Right renal cortex interstitium (tissue), 3 donors: ENCODE measurements around the gene SNX5. TPM values are rescaled to one million over a fixed set of nuclear protein-coding genes. Genes with fewer than 3 reads are reported as not detected.
"Not testable (repeated sequence)": the region's sequence is repeated elsewhere in the genome, so short reads cannot be mapped to it uniquely, and the experiment has no call there.

Experiments
- DNase-seq, 3 donors: peaks; one replicate each; pipeline ENCODE4 v3.0.0-alpha.2; 2013; ENCODE audit warnings: low read depth in 3 of 3, low spot score in 2 of 3
- polyA plus RNA-seq, 3 donors: library from polyadenylated mRNA; unstranded; fragments of 120-200 nt; gene quantifications; one replicate each; pipeline ENCODE4 v1.2.1, GENCODE V29; 2013; ENCODE audit not compliant: insufficient read length in 3 of 3

The SNX5 gene
- polyA plus RNA-seq, 3 donors, result 214 to 232 (median 222) TPM

DNA sequence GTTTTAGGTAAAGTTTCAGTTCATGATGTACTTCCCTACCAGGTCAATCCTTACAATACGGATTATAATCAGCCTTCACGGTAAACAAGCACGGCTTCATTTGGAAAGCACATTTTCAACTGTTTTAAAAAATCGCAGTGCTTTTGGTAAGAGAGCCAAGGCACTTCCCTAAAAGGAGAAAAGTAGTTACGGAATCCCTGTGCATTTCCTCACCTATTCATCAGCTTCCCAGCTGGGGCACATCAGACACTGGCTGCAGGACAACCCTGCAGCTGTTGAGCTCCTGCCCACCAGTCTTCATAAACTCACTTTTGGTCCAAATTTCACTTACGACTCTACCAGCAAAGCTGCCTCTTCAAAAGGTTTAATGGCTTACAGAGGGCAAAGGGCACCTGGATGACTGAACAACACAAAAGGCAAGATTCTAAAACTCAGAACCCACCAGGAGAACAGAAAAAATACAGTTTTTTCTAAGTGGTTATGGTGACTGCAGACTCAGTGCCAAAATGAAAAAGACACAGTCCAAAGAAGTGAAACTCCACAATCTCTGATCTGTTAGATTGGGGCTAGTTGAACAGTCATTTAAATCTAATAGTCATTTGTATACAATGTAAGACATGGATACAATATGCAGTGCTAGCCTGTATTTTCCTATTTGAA, 7.5 kb downstream of the SNX5 start:
- DNase-seq, result no peak

DNA sequence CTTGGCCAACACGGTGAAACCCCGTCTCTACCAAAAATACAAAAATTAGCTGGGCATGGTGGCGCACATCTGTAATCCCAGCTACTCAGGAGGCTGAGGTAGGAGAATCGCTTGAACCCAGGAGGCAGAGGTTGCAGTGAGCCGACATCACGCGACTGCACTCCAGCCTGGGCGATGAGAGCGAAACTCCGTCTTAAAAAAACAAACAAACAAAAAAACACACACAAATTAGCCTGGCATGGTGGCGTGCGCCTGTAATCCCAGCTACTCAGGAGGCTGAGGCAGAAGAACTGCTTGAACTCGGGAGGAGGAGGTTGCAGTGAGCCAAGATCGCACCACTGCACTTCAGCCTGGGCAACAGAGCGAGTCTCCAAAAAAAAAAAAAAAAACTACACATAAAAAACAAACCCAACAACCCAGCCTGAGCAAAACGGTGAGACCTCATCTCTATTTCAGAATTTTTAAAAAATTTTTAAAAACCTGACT, 8.2 kb downstream of the SNX5 start:
- not testable (repeated sequence) for DNase-seq

DNA sequence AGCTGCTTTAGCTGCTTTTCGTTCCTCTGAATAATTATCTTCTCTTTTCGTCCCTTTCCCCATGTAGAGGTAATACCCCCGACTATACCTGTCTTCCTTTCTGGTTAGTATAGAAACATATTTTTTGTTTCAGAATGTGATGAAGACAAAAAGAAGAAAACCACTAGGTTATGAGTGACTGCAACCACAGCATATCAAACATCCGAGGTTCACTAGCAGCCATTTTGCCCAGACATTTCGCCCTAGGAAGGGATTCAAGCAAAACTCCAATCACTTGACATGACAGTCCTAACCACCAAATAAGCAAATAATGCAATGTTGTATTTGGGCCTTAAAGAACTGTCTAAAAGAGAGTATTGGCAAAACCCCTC, 9.4 kb downstream of the SNX5 start:
- DNase-seq, result no peak

GRCh38 chr20:17958373-17959256, 10.0 kb downstream of the SNX5 start:
- DNase-seq, result no peak

DNA sequence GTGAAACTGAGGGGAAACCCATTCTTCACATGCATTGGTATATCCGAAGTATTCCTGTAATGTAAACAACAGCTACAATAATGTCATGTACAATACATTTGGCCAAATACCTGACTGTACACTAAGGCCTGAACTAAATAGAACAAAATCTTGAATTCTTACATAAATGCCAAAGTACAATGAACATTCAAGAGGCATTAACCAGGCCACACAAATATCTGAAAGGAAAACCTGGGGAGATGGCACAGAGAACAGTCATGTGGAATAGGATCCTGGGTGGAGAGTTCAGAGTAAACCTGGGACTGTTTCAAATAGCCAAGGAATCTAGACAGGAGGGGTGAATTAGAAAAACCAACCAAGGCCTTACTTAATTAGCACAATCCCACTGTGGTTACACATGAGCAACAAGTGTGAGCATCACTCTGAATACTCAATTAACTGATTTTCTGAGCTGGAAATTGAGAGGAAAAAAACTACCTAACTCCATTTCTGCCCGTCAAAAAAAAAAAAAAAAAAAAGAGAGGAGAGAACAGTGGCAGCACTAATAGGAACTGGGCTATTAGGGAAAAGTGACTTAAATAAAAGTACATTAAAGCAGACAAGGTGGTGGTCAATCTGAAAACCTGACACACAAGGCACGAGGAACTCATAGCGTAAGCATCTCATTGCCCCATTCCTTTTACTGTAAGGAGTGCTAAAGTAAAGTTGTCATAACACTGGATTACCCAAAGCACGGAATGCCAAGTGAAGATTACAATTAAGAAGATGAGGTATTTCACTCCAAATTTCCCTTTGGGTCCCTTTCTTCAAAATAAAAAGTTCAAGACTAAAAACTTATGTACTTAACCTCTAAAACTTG, 10.9 kb downstream of the SNX5 start:
- no peak for DNase-seq

DNA sequence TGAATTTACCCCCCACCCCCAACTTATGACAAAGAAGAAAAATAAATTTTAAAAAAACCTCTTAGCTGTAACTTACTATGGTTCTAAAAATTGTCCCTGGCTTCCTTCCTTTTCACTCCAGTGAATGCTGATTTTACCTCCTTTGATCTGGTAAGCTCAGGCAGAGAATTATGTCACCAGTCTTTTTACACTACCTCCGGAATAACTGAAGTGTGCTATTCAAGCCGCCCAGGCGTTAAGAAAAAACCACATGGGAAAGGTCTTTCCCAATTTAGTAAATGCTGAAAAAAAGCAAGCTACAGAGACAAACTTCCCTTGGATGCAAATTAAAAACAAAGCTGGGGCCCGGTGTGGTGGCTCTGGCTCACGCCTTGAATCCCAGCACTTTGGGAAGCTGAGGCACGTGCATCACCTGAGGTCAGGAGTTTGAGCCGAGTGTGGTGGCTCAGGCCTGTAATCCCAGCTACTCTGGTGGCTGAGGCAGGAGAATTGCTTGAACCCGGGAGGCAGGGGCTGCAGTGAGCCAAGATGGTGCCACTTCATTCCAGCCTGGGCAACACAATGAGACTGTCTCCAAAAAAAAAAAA, 12.4 kb downstream of the SNX5 start:
- no peak for DNase-seq

DNA sequence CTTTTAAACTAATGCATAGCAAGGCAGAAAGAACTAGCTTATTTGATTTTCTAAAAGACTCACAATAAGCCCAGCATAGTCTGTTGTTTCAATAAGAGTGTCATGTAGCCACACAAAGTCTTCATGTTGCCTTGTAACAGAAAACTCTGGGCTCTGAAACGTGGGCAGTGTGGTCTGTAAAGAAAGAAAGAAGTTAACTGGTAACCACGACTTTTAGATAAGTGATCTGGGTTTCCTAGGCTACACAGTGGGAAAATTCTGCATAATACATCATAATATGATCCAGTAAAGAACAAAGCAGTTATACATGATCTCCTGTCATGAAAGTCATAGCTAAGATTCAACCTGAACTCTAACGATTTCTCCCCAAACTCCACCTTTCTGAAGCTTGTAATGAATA, 13.3 kb downstream of the SNX5 start:
- DNase-seq, result no peak

- DNase-seq, result no peak
Observed at GRCh38 chr20:17953935-17954334, 14.7 kb downstream of the SNX5 start.

GRCh38 chr20:17952692-17953684, 15.6 kb downstream of the SNX5 start:
- no peak for DNase-seq

DNA sequence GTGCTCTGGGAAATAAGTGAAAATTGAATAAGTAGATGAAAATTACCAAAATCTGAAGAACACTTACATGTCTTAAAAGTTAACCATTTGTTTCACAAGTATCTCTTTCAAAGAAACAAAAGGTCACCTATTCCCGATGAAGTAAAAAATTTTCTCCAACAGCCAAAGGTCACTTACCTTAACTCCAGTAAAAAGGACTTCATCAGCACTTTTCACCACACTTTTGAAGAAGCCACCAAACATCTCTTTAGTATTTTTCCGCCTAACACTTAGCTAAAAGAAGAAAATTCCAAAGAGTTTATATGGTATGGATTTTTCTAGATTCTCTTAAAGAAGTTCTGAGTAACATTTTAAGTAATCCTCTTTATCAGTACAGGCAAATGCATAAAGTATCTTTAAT, 17.3 kb downstream of the SNX5 start:
- no peak for DNase-seq

GRCh38 chr20:17950670-17951069, 17.9 kb downstream of the SNX5 start:
- DNase-seq, result no peak

- no peak for DNase-seq
Observed at GRCh38 chr20:17949899-17950298, 18.7 kb downstream of the SNX5 start.

- DNase-seq, result no peak
Observed at GRCh38 chr20:17948442-17948841, 20.2 kb downstream of the SNX5 start.

DNA sequence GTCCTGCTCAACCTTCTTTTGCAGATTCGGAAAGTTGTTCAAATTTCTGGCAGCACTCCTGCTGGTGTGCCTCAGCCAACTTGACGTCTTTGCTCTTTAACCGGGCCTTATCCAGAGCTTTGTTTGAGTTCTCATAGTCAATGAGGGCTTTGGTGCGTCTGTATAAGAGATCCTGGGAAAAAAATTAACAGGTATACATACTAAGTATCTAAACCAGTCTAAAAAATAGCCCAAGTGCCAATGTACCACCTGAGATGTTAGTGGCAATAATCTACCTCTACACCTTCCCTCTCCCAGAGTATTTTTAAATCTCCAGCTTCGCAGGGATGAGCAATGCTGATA, 21.1 kb downstream of the SNX5 start:
- no peak for DNase-seq

DNA sequence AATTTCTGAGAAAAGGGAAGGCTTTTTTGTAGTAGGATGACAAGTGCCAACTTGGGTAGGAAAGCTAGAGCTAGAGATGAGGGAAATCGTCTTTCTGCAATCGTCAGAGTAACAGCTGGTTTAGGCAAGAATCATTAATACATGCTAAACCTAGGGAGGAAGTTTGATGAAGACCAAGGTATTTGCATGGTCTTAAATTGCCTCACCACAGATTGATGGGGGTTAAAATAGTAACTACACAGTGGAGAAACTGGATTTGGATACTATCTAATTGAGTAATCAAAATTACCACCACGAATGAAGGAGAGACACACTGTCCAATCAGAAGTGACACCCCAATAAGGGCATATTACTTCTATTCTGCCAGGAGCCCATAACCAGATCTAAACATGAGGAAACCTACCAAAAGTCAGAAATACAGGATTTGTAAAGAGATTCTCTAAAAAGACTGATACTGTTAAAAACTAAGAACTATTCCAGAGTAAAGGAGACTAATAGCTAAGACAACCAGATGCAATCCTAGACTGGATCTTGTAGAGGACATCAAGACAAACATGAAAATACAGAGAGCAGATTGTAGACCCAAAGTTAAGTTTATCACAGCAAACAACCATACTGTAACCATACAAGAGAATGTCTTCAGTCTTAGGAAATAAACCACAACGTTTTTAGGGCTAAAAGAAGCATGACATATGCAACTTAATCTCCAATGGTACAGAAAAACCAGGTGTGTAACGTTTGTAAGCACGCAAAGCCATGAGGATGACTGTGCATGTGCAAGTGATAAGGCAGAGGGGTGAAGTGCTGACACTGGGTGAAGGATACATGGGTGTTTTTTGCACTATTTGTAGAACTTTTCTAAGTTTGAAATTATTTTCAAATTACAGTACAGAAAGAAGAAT, 21.8 kb downstream of the SNX5 start:
- no peak for DNase-seq

GRCh38 chr20:17946040-17946439, 22.6 kb downstream of the SNX5 start:
- DNase-seq, result no peak

DNA sequence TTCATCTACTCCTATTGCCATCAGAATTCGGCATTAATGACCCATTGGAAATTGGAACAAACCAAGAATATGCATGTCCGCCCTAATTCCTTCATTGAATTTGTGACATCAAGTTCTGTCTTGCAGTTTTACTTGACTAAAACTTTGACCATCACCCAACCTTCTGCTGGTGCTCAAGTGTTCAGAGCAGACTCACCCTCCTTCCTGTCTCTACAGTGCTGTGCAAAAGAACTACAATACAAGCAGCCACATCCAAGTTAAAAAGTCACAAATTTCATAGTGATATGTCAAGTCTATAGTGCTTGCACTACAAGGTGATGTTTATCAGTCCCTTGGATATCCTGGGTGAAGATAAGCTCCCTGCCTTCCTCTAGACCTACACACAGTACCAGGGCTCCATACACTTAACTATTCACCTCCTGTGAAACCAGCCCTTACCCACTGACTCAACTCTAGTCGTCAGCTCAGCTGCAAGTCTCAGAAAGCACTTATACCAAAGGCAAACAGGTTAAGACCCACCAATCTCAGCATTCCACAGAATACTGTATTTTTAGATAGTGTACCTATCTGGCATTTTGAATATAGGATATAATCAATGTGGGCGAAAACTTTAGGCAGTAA, 23.6 kb downstream of the SNX5 start:
- no peak for DNase-seq

DNA sequence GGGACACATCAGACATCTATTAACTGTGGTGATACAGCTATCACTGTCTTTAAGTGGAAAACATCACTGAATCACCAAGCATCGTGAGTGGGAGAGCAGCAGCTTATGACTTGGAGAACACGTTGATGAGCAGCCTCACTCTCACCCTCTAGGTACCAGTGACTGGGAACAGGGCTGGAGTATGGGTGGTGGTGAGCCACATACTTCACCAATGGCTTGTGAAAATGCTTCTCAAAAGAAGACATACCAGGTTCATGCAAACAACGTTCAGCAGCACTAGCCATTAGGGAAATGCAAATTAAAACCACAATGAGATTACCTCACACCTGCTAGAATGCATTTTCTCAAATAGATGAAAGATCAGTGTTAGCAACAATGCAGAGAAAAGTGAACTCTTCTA, 25.3 kb downstream of the SNX5 start:
- DNase-seq, result no peak
